RPMI8226 (cell line): Measurements from ENCODE around the gene FCHO1.

Source experiments
- DNase-seq: peaks from one replicate; pipeline ENCODE4 v3.0.0-alpha.2; 2015

The FCHO1 gene

GRCh38 chr19:17737690-17738153 is 13.6 kb upstream of the FCHO1 start:
- DNase-seq = no peak

DNA sequence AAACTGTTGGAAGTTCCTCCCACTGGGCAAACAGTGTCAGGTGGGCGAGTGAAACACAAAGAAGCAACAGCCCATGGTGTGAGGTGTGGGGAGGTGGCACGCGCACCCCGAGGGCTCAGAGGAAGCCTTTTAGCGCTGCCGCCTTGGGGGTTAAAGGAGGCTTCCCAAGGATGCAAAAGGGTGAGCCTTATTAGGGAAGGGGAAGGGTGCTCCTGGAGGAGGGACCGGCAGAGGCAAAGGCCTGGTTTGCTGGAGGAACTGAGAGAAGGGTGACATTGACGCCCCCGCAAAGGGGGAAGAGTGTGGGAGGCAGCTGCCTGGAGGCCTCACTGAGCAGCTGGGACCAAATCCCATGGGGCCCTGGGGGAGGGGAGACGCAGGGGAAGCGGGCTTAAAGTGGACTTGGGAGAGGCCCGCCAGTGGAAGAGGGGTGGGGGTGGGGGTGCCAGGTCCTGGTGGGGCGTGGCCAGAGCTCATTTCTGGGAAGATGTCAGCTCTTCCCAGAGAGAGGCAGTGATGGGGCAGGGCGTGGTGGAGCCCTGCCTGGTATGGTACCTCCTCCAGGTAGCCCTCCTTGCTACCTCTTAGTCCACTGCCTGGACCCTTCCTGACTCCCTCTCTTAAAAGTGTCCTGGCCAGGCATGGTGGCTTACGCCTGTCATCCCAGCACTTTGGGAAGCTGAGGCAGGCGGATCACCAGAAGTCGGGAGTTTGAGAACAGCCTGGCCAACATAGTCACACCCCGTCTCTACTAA is 12.0 kb upstream of the FCHO1 start:
- no peak for DNase-seq

GRCh38 chr19:17741456-17741855 is 9.8 kb upstream of the FCHO1 start:
- no peak for DNase-seq

DNA sequence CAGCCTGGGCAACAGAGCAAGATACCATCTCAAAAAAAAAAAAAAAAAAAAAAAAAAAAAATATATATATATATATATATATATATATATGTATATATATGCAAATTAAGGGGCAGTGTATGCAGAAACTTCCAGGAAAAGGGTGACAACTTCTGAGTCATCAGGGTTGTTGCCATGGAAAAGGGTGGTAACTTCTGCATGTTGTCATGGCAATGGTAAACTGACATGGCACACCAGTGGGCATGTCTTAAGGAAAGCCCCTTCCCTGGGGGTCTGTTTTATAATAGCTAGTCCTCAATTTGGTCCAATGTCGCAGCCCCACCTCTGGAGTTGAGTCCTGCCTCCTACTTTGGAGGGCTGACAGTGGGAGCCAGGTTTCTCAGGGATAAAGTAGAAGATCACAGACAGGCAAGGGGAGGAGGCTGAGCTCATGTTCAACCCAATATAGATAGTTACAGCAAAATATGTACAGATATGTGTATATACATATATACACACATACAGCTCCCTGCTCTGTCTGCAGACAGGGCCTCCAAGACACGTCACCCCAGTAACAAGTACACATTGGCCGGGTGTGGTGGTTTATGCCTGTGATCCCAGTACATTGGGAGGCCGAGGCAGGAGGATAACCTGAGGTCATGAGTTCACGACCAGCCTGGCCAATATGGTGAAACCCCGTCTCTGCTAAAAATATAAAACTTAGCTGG is 7.2 kb upstream of the FCHO1 start:
- no peak for DNase-seq

GRCh38 chr19:17747205-17748098 is 3.8 kb upstream of the FCHO1 start:
- DNase-seq = peak; percentile 98

- DNase-seq = no peak
Measured at GRCh38 chr19:17748884-17749638, 2.2 kb upstream of the FCHO1 start.

DNA sequence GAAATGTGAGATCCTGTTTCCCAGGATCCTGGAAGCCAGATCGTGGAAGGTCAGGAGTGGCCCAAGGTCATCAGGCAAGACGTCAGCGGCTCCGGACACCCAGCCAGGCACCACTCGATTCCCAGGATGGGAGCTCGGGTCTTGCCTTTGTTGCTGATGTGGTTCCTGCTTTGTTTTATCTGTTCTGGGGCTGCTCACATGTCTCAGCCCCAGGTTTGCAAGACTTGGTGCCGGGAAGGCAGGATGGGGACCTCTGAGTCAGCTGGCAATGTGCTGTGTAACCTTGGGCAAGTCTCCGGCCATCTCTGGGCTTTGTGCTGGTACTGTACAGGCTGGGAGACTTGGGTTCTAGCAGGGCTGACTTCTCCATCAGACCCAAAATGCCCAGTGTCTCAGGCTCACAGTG is 1.4 kb upstream of the FCHO1 start:
- DNase-seq = no peak

DNA sequence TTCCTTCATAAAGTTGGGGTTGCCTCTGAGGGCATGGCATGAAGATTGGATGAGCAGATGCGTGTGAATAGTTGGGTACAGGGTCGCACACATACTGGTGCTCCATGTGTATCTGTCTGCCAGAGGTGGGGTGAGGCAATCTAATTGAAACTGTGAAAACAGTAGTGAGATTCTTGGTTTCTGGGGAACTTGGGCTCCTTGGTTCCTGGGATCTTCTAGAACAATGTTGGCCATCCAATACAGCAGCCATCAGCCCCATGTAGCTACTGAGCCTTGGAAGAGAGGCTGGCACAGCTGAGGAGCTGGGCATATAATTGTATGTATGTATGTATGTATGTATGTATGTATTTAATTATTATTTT is 616 bp downstream of the FCHO1 start:
- peak; percentile 31 for DNase-seq

GRCh38 chr19:17752865-17753639 is 1.8 kb downstream of the FCHO1 start:
- no peak for DNase-seq

- DNase-seq = no peak
Measured at GRCh38 chr19:17753976-17754375, 2.7 kb downstream of the FCHO1 start.

GRCh38 chr19:17754634-17755442 is 3.6 kb downstream of the FCHO1 start:
- DNase-seq = peak; percentile 66

GRCh38 chr19:17755443-17755890 is 4.2 kb downstream of the FCHO1 start:
- no peak for DNase-seq

GRCh38 chr19:17755977-17756670 is 4.8 kb downstream of the FCHO1 start:
- DNase-seq = peak; percentile 49

- peak; percentile 54 for DNase-seq
Measured at GRCh38 chr19:17757125-17757524, 5.8 kb downstream of the FCHO1 start.

DNA sequence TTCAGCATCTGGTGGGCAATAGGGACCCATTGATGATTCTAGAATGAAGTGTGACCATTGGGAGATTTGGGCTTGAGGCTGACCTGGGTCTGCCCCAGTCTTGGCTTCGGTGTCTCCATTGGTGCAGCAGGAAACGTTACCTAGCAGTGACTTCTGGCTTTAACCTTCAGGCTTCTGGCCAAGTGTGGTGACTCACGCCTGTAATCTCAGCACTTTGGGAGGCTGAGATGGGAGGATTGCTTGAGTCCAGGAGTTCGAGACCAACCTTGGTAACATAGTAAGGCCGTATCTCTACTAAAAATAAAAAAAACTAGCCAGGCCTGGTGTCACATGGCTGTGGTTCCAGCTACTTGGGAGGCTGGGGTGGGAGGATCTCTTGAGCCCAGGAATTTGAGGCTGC is 7.2 kb downstream of the FCHO1 start:
- no peak for DNase-seq

GRCh38 chr19:17761148-17761547 is 9.9 kb downstream of the FCHO1 start:
- DNase-seq = no peak

GRCh38 chr19:17762505-17763229 is 11.4 kb downstream of the FCHO1 start:
- DNase-seq = peak; percentile 45

- no peak for DNase-seq
Measured at GRCh38 chr19:17764348-17764747, 13.1 kb downstream of the FCHO1 start.

DNA sequence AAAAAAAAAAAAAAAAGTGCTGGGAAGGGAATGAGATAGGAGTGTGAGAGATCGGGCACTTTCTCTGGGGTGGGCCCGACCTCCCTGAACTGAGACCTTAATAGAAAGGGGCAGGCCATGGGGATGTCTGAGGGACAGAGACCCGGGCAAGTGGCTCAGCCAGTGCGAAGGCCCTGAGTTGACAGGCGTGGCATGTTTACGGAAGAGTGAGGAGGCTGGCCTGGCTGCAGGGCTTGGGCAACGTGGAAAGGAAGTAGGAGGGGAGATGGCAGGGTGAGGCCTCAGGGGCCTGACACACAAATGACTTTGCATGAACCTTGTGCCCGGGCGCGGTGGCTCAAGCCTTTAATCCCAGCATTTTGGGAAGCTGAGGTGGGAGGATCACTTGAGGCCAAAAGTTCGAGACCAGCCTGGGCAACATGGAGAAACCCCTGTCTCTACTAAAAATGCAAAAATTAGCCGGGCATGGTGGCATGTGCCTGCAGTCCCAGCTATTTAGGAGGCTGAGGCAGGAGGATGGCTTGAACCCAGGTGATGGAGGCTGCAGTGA is 13.9 kb downstream of the FCHO1 start:
- DNase-seq = no peak
